ENCODE results near the gene EFCAB14. TPM values are rescaled to one million over a fixed set of nuclear protein-coding genes. Genes with fewer than 3 reads are reported as not detected.

EFCAB14 gene
- total RNA-seq, 1 experiment from 2014 or later, result 60.9 TPM

DNA sequence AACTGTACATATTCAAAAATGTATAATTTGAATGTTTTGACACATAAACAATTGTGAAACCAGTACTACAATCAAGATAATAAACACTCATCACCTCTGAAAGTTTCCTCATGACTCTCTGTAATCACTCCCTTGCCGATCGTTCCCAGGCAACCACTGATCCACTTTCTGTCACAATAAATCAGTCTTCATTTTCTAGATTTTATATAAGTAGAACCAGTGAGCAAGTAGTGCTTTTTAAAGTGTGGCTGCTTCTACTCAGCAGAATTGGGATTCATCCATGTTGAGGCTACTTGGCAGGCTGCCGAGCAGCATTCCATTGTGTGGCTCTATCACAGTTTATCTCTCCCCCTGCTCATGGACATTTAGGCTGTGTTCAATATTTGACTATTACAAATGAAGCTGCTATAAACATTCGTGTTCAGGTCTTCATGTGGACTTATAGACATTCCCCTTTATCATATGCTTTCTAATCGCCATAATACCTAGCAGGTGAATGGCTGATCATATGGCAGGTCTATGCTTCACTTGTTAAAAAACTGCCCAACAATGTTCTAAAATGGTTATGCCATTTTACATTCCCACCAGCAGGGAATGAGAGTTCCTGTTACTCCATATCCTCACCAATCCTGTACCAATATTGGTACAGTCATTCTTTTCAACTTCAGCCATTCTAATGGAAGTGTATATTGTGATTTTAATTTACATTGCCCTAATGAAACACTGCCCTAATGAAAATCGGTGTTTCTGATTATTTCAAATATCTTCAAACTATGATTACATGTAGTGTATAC, 26.7 kb downstream of the EFCAB14 start:
- in situ Hi-C loops (cut with HindIII; ENCODE audit: low pct_unique_long_range_greater_than_20kb, low sequenced_read_pairs), result no loop called here
- DNase-seq (ENCODE audit: low read depth), result no peak

DNA sequence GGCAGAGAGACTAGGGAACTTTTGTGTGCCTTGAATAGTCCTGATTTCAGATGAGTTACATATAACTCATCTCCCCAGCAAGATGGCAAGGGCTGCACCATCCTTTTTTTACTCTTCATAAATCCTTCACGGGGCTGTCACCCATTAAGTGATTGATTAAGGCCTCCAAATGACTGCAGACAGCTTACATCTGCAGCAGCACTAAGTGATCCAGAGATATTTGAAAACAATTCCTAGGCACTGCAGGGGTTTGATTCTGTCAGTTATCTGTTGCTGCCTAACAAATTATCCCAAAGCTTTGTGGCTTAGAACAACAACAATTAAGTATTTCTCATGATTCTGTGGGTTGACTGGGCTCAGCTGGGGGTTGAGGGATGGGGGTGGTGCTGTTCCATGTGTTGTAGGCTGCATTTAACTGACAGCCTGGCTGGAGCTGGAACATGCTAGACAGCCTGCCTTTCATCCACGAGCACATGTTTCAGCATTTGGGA, 27.9 kb downstream of the EFCAB14 start:
- no peak for DNase-seq (ENCODE audit: low read depth)
- in situ Hi-C loops (cut with HindIII; ENCODE audit: low pct_unique_long_range_greater_than_20kb, low sequenced_read_pairs), result no loop called here

DNA sequence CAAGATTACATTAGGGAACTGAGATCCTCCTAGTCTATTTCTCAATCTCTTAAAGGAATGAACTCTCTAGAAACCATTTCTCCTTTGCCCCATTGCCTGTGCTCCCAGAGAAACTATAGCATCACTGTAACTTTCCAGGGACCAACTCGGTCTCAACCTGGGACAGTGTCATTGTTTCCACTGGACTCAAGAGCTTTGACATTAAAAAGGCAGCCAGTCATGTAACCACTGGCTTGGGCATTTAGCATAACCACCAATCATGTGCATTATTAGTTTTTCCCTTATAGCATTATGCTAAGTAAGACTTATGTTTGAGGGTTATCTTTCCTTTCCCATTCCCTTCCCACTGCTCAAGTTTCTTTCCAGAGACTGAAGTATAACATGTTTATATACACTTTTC, 29.0 kb downstream of the EFCAB14 start:
- no peak for DNase-seq (ENCODE audit: low read depth)
- in situ Hi-C loops (cut with HindIII; ENCODE audit: low pct_unique_long_range_greater_than_20kb, low sequenced_read_pairs), result no loop called here

GRCh38 chr1:46689356-46689755, 29.6 kb downstream of the EFCAB14 start:
- no peak for DNase-seq (ENCODE audit: low read depth)
- in situ Hi-C loops (cut with HindIII; ENCODE audit: low pct_unique_long_range_greater_than_20kb, low sequenced_read_pairs), result no loop called here

- in situ Hi-C loops (cut with HindIII; ENCODE audit: low pct_unique_long_range_greater_than_20kb, low sequenced_read_pairs), result no loop called here
- no peak for DNase-seq (ENCODE audit: low read depth)
These were observed 30.9 kb downstream of the EFCAB14 start for GRCh38 chr1:46687921-46688509.

DNA sequence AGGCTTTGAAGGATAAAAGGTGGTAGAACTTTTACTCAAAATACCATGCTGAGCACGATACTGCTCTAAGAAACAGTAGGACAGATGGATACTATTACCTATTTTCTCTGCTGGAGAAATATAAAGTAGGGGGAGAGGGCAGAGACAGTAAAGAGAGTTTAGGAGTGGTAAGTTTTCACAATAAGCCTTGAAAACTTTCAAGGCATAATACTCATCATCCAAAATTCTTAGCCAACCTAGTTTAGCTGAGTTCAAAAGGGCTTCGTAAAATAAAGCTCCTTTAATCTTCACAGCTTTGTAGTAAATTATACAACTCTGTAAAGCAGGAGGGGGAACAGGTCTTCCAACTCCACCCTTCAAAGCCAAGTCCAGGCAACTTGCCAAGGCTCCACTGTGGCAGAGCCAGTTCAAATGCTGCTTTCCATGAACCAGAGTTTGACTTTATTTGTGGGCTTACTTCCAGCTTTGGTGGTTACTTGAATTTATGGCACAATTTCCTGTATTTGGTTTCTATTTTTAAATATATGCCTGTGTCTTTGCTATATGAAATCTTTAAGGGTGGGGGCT, 31.7 kb downstream of the EFCAB14 start:
- no peak for DNase-seq (ENCODE audit: low read depth)
- in situ Hi-C loops (cut with HindIII; ENCODE audit: low pct_unique_long_range_greater_than_20kb, low sequenced_read_pairs), result no loop called here

DNA sequence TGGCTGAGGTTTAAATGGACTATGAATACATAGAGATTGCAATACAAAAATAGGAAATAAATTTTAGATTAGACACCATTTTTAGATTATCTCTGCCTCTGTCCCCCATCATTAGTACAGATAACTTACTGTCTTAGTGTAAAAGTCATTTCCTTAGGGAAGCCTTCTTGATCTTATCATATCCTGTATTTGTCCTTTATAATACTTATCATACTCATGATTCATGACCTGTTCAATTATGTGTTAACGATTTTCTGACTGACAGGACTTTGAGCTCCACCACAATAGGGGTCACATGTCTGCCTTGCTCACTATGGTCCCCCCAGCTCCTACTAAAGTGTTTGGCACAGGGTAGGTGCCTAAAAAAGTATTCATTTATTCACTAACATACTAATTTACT, 32.7 kb downstream of the EFCAB14 start:
- in situ Hi-C loops (cut with HindIII; ENCODE audit: low pct_unique_long_range_greater_than_20kb, low sequenced_read_pairs), result no loop called here
- DNase-seq (ENCODE audit: low read depth), result no peak

- in situ Hi-C loops (cut with HindIII; ENCODE audit: low pct_unique_long_range_greater_than_20kb, low sequenced_read_pairs), result no loop called here
- no peak for DNase-seq (ENCODE audit: low read depth)
These were observed 34.2 kb downstream of the EFCAB14 start for GRCh38 chr1:46684670-46685069.

DNA sequence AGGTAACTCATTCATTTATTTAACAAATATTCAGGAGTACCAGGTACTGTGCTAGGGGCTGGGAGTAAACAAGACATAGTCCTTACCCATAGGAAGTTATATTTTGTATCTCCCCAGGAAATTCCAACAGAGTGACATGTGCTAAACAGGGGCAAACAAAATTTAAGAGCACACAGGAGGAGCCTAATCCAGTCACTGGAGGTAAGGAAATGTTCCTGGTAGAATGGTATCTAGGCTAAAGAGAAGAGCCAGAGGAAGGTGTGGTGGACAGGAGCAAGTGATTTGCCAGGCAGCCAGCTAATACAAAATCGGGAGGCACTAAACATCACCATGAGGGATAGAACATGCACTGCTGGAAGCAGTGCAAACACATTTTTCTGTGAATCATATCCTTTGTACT, 36.9 kb downstream of the EFCAB14 start:
- no peak for DNase-seq (ENCODE audit: low read depth)
- in situ Hi-C loops (cut with HindIII; ENCODE audit: low pct_unique_long_range_greater_than_20kb, low sequenced_read_pairs), result no loop called here

DNA sequence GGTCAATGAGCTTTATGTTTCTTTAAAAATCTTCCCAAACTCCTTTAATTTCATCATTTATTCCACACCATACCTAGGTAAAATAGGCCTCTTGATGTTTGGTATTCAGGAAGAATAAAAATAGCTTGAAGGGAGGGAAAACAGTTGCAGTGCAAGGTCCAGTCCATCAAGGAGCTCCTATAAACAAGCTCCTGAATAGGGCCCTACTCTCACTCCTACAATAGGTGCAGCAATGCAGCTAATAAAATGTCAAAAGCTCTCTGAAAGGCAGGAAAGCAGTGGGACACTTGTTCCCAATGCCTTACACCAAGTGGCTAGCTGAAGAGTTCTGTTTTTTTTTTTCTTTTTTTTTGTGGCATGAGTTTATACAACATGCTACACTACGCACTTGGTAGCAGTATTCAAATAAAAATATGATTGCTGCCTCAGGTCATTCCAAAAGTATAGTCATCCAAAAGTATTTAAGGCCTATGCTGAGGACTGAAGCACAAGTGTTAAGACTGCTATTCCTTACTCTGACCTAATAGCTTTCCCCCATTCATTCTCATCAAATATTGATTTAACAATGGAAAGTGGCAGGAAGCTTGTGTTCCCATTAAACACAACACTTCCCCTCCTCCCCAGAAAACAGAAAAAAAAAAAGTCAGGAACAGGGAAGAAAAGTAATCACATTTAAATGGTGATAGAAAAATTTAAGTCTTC, 37.4 kb downstream of the EFCAB14 start:
- in situ Hi-C loops (cut with HindIII; ENCODE audit: low pct_unique_long_range_greater_than_20kb, low sequenced_read_pairs), result no loop called here
- no peak for DNase-seq (ENCODE audit: low read depth)

DNA sequence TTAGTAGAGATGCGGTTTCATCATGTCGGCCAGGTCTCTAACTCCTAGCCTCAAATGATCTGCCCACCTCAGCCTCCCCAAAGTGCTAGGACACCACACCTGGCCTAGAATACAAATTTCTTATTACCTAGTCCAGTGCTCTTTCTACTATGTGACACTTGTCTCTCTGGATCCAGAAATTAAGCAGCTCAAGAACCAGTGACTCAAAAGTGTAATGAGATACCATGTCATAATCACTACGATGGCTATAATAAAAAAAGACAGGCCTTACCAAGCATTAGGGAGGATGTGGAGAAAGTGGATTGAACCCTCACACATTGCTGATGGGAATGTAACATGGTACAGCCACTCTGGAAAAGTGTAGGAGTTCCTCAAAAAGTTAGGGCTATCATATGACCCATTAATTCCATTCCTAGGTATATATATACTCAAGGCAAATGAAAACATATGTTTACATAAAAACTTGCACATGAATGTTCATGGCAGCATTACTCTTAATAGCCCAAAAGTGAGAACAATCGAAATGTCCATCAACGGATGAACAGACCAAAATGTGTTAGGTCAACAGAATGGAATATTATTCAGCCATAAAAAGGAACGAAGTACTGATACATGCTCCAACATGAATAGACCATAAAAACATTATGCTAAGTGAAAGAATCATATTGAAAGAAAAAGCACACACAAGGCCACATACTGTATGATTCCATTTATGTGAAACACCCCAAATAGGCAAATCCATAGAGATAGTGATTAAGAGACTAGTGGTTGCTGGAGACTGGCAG, 38.9 kb downstream of the EFCAB14 start:
- in situ Hi-C loops (cut with HindIII; ENCODE audit: low pct_unique_long_range_greater_than_20kb, low sequenced_read_pairs), result no loop called here
- no peak for DNase-seq (ENCODE audit: low read depth)

GRCh38 chr1:46677339-46677738, 41.6 kb downstream of the EFCAB14 start:
- in situ Hi-C loops (cut with HindIII; ENCODE audit: low pct_unique_long_range_greater_than_20kb, low sequenced_read_pairs), result no loop called here
- DNase-seq (ENCODE audit: low read depth), result no peak

- in situ Hi-C loops (cut with HindIII; ENCODE audit: low pct_unique_long_range_greater_than_20kb, low sequenced_read_pairs), result no loop called here
- DNase-seq (ENCODE audit: low read depth), result no peak
These were observed 42.4 kb downstream of the EFCAB14 start for GRCh38 chr1:46676531-46676930.

GRCh38 chr1:46675549-46676314, 43.2 kb downstream of the EFCAB14 start:
- in situ Hi-C loops (cut with HindIII; ENCODE audit: low pct_unique_long_range_greater_than_20kb, low sequenced_read_pairs), result no loop called here

GRCh38 chr1:46673749-46674182, 45.1 kb downstream of the EFCAB14 start:
- peak; percentile 26 for DNase-seq (ENCODE audit: low read depth)
- in situ Hi-C loops (cut with HindIII; ENCODE audit: low pct_unique_long_range_greater_than_20kb, low sequenced_read_pairs), result no loop called here

More at GRCh38 chr1:46675549-46676314, 43.2 kb downstream of the EFCAB14 start:
- no peak for DNase-seq (ENCODE audit: low read depth)

- in situ Hi-C loops (cut with HindIII; ENCODE audit: low pct_unique_long_range_greater_than_20kb, low sequenced_read_pairs), result no loop called here
- no peak for DNase-seq (ENCODE audit: low read depth)
These were observed 46.2 kb downstream of the EFCAB14 start for GRCh38 chr1:46672696-46673095.

- no peak for DNase-seq (ENCODE audit: low read depth)
- in situ Hi-C loops (cut with HindIII; ENCODE audit: low pct_unique_long_range_greater_than_20kb, low sequenced_read_pairs), result no loop called here
These were observed 47.4 kb downstream of the EFCAB14 start, which contains the start of gene TEX38 for GRCh38 chr1:46671554-46671953. Gene TEX38, plus strand, starts transcription at chr1:46671854. Its CDS starts 81 bp downstream, at chr1:46671935.

Data from Caki2 (cell line).